Measurements from ENCODE around the gene PAQR7. TPM values are rescaled to one million over a fixed set of nuclear protein-coding genes. Genes with fewer than 3 reads are reported as not detected.
A peak's percentile ranks its signal among the peaks of the same experiment; 100 is the strongest.

The PAQR7 gene
- total and polyA plus RNA-seq, 8 donors = 3.2 to 13.0 (median 4.5) TPM

GRCh38 chr1:25837262-25837875 is 38.1 kb downstream of the PAQR7 start:
- ATAC-seq (peak; percentile 85 to 96 (median 94)), DNase-seq (no peak), FAIRE-seq (no peak)
- TF ChIP-seq CTCF (IDR thresholded peaks at IDR 0.05) = peak in 3 of 4 donors; percentile 30 to 43 (median 39)
- intact Hi-C loops (cut with DNase I) = loop anchor here (10.0 kb wide), 2 partner anchors 157 to 167 kb away; partner anchors contain the start of gene PAFAH2 (in 1 of the 3)
- WGBS, 2 donors = 57 to 59% methylated on average over 1 of the region's 1 CpG
- H3K4me3 ChIP-seq = no peak overlapping the region
- H3K9me3 ChIP-seq = no peaks in the 10 kb centered on the region
- H3K27me3 ChIP-seq = no peaks in the 10 kb centered on the region
- peaks cover 0 to 7% (median 6%) of the 10 kb centered on the region in 3 donors for H3K36me3 ChIP-seq
- peaks cover 0 to 12% (median 0%) of the 10 kb centered on the region in 3 donors for H3K4me1 ChIP-seq
- H3K27ac ChIP-seq = peak overlapping the region in 2 of 4 donors; percentile 4 to 23

- H3K27me3 ChIP-seq = no peaks in the 10 kb centered on the region
- no peak for DNase-seq
- no peak overlapping the region for H3K4me3 ChIP-seq
- WGBS, 2 donors = 62 to 69% methylated on average over 3 of the region's 3 CpGs
- peaks cover 0 to 18% (median 0%) of the 10 kb centered on the region in 3 donors for H3K4me1 ChIP-seq
- peak overlapping the region in 2 of 4 donors; percentile 4 to 33 for H3K27ac ChIP-seq
- TF ChIP-seq CTCF (IDR thresholded peaks at IDR 0.05) = no peak
- H3K36me3 ChIP-seq = peaks cover 0 to 13% (median 9%) of the 10 kb centered on the region in 3 donors
- peak in 3 of 4 donors; percentile 20 to 31 (median 30) for ATAC-seq
- no peaks in the 10 kb centered on the region for H3K9me3 ChIP-seq
- FAIRE-seq = no peak
- intact Hi-C loops (cut with DNase I) = loop anchor here (10.0 kb wide), 2 partner anchors 158 to 168 kb away; partner anchors contain the start of gene PAFAH2 (in 1 of the 3)
Measured at GRCh38 chr1:25836695-25837094, 38.8 kb downstream of the PAQR7 start.

- Histone ChIP-seq H3K27me3 (no peaks in the 10 kb centered on the region), H3K9me3 (no peaks in the 10 kb centered on the region), H3K4me3 (no peak overlapping the region), H3K36me3 (peaks cover 0 to 30% (median 13%) of the 10 kb centered on the region in 3 donors), H3K27ac (no peak overlapping the region), H3K4me1 (peaks cover 0 to 23% (median 0%) of the 10 kb centered on the region in 3 donors)
- intact Hi-C loops (cut with DNase I) = loop anchor here (10.0 kb wide), 2 partner anchors 160 to 170 kb away; partner anchors contain the start of gene PAFAH2 (in 1 of the 3)
- TF ChIP-seq CTCF (IDR thresholded peaks at IDR 0.05) = no peak
- ATAC-seq (no peak), FAIRE-seq (no peak), DNase-seq (no peak)
- 58 to 59% methylated on average over 3 of the region's 3 CpGs for WGBS, 2 donors
Measured at GRCh38 chr1:25834894-25835293, 40.6 kb downstream of the PAQR7 start.

- no peak overlapping the region for H3K4me3 ChIP-seq
- TF ChIP-seq CTCF (IDR thresholded peaks at IDR 0.05) = no peak
- no peaks in the 10 kb centered on the region for H3K9me3 ChIP-seq
- no peak overlapping the region for H3K27ac ChIP-seq
- no peak for DNase-seq
- WGBS, 2 donors = 94 to 95% methylated on average over 5 of the region's 5 CpGs
- intact Hi-C loops (cut with DNase I) = loop anchor here (10.0 kb wide), 2 partner anchors 162 to 172 kb away; partner anchors contain the start of gene PAFAH2 (in 1 of the 3)
- no peak for ATAC-seq
- no peaks in the 10 kb centered on the region for H3K27me3 ChIP-seq
- FAIRE-seq = no peak
- H3K4me1 ChIP-seq = peaks cover 0 to 29% (median 6%) of the 10 kb centered on the region in 3 donors
- peaks cover 4 to 30% (median 18%) of the 10 kb centered on the region in 3 donors for H3K36me3 ChIP-seq
Measured at GRCh38 chr1:25833158-25833557, 42.4 kb downstream of the PAQR7 start.

Measured in pancreas (tissue), 10 donors.